GM19372 (cell line): Measurements from ENCODE around the gene SNTG2.

Experiments used
- ATAC-seq: cut with Tn5 transposase; IDR thresholded peaks from one replicate; pipeline ENCODE4 v1.9.1; 2021; ENCODE audit warnings: mild to moderate bottlenecking, low read depth, moderate library complexity; ENCODE audit not compliant: unreplicated experiment

SNTG2 gene

DNA sequence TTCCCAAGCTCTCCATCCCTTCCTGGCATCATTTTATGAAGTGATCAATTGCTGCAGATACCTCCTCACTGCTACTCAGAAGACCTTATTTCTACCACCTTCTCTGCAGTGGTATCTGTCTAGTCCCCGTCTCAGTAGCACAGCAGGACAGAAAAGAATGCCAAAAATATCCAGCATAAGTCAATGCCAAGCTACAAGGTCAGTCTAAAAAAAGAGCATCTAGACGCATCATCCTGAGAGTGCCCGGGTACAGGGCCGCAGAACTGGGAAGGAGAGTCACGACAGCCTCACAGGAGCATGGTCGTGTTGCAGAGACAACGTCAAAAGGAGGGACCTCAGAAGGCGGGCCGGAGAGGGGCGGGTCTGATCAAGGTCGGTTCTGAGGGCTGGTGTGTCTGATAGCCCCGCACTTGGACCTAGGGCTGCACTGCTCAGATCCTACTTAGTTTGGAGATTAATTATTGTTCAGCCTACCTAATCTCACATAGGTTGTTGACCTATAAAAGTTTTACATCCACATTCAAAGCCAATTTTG, 24.3 kb upstream of the SNTG2 start:
- ATAC-seq, result no peak

DNA sequence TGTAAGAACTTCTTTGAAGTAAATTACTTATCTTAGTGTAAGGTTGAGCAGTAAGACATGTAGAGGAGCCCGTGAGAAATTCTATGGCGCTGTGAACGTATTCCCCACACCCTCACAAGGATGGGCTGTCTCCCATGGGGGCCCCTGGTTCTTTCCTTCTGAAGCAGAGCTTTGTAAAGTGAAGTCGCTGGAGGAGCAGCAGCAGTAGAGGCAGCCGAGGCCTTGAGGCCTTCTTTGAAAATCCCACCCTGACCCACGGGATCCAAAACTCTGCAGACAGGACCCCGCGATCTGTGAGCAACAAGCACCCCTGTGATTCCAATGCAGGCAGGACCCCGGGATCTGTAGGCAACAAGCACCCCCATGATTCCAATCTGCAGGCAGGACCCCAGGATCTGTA, 23.8 kb upstream of the SNTG2 start:
- no peak for ATAC-seq

DNA sequence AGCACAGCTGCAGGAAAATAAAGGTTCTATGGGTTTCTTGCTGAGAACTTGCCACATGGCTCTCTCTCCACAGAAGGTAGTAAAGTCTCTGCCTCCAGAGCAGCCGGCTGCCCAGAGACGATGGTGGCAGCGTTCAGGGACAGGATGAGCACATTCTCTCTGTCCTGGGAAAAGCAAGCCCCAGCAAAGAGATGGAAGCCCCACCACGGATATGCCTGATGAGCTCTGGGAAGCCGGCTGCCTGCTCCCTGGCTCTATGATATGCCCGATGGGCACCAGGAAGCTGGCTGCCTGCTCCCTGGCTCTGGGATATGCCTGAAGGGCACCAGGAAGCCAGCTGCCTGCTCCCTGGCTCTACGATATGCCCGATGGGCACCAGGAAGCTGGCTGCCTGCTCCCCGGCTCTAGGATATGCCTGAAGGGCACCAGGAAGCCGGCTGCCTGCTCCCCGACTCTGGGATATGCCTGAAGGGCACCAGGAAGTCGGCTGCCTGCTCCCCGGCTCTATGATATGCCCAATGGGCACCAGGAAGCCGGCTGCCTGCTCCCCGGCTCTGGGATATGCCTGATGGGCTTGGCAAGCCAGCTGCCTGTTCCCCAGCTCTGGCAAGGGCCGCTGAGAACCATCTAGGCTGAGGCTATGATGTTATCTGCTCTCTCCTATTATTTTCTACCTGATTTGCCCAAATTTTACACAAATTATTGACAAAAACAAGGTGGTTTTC, 21.5 kb upstream of the SNTG2 start:
- ATAC-seq, result no peak

DNA sequence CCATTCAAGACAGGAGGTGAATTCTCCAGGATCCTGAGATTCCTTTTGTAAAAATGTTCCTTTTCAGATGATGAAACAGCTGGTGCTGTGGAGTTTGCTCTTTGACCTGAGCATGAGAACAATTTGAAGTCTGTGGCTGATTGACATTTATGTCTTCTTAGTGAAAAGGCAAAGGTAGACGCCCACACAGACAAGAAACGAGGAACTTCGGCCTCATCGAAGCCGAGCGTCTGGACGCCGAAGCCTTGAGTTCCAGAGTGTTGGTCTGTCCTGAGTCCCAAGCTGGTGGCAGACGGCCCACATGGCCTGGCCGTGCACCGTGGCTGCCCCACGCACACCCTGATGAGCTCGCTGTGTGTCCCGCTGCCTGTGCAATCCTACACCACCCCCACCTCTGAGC, 20.7 kb upstream of the SNTG2 start:
- no peak for ATAC-seq

DNA sequence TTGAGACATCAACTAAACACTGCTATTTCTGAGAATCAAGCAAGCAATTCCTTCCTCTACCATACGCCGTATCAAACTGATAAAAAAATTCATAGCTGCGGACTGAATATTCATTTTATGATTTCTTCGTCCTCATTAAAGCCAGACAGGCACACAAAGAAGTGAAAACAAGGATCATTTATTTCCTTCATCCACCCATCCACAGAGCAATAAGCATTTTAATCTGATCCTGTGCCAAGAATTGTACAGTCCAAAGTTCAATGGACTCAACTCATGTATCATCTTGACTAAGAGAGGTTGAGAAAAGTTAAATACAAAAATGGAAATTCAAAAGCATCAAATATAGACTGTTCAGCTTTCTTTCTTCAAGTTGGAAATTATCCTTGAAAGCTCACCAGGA, 19.7 kb upstream of the SNTG2 start:
- ATAC-seq, result no peak

DNA sequence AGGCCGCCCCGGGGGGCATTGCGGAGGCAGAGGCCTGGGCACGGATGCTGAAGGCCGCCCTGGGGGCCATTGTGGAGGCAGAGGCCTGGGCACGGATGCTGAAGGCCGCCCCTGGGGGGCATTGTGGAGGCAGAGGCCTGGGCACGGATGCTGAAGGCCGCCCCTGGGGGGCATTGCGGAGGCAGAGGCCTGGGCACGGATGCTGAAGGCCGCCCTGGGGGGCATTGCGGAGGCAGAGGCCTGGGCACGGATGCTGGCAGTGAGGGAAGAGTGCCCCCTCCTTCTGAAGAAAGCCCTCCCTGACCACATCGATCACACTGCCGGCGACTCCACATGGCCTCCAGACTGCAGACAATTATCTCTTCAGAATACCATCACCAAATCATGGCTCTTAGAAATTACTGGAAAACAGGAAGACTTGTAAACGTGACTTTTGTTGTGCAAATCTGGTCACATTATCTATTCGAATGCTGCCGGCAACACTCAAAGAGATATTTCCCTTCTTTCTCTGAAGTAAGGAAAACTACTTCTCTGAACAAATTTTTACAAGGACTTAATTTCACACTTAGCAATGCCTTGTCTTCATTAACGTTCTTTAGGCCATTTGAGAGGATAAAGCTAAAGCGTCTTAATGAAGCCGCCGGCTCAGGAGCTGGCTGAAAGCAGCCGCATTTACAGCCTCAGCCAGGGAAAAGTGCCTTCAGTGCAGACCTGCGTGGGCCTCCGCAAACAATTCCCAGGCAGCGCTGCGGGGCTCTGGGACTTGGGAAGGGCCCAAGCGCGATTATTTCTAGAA, 18.1 kb upstream of the SNTG2 start:
- ATAC-seq, result no peak

DNA sequence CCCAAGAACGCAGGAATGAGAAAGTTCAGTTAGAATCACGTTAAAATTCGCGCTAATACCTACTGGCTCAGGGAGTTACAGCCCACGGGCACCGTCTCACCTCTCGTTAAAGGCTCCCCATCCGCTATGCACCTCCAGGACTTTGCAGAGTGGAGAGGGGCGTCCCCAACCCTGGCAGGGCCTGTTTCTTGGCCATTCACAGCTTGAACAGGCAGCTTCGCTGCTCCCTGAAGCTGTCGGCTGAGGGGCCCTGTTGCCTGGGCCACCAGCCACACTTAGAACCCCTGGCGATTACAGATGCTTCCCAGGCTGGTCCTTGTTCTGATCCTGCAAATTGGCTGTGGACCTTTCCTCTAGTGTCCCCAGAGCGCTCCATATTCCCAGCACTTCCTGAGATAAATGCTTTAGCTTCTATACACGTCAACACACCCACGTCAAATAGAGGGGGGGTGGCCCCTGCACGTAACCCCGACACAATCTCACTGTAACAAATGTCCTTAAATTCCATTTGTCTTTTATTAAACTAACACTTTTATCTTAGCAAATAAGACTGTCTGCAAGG, 16.8 kb upstream of the SNTG2 start:
- no peak for ATAC-seq

DNA sequence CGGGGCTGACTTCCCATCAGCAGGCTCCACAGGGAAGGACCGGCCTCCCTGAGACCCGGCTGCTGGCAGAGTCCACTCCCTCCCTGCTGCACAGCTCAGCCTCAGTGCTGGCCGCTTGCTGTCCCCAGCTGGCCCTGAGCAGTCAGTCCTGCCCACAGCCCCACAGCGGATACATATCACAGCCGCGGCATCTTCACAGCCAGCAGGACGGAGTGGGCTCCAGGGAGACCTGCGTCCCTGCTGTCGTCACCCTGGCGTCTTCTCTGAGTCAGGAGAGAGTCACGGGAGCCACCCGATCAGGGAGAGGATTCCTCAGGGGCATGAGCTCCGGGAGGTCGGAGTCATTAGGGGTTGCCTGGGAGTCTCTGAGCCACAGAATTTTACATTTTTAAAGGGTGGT, 13.1 kb upstream of the SNTG2 start:
- ATAC-seq, result no peak

DNA sequence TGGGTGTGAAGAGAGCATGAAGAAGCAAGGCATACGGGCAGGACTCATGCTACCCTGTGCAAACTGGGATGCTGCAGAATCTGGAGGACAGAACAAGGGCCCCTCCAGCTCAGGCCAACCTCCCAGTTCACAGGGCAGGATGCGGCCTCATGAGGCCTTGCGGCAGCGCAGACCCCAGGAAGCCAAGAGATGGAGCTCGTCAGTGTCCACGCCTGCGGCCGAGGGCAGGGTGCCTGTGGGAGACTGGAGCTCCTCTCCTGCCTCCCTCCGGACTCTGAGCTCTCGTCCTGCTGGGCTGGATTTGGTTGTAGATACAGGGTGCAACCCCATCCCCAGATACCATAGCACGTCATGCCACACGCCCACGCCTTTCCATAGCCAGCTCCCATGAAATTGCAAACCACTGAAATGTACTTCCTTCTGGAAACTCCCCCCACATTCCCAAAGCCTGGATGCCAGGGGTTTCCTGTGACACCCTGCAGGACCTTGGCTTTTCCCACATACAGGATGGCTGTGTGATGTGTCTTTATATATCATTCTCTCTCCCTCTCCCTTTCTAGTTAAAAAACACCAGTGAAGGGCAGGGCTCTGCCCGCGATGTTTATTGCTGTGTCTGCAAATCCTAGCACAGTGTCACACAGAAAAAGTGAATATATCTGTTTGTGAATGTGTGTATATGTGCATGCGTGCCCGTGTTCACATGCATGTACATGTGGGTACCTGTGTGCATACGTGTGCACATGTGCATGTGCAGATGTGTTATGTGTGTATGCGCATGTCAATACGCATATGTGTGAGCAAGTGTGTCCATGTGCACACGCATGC, 12.3 kb upstream of the SNTG2 start:
- ATAC-seq, result no peak

DNA sequence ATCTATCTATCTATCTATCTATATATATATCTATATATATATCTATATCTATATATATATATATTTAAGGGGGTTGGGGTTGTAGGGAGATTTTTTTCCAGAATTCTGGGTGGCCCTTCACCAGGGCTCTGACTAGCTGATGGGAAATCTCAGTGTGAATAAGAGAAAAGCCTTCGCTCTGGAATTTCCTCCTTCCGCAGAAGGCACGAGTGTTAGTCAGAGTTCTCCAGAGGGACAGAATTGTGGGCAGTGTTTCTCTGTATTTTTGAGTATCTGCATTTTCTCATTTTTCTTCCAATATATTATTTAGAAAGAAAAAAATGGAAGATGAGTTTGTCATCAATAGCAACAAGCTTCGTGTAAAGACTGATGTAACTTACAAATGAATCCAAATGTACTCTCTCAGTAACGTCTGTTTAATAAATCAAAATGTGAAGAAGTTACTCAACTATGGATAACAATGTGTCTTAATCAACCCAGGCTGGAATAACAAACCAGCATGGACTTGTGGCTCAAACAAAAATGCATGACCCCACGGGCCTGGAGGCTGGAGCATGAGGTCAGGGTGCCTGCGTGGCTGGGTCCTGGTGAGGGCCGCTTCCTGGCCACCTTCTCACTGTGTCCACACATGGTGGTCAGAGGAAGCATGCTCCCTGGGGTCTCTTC, 10.6 kb upstream of the SNTG2 start:
- ATAC-seq, result no peak

DNA sequence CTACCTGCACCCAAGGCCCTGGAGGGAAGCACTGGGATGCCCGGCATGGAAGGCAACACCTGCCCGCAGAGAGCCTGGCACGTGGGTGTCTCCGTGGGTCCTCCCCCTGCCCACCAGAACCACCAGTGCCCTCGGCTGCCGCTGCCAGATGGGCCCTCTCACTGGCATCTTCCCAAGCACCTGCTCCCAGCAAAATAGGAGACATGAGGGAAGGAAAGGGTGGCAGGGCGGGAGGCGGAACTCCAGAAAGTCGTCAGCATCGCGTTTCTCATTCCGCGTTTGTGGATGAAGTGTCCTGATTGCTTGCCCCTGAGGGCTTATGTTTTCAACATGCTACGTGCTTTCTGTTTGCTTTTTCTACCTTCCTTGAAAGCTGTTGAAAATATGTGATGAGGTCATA, 8.8 kb upstream of the SNTG2 start:
- no peak for ATAC-seq

DNA sequence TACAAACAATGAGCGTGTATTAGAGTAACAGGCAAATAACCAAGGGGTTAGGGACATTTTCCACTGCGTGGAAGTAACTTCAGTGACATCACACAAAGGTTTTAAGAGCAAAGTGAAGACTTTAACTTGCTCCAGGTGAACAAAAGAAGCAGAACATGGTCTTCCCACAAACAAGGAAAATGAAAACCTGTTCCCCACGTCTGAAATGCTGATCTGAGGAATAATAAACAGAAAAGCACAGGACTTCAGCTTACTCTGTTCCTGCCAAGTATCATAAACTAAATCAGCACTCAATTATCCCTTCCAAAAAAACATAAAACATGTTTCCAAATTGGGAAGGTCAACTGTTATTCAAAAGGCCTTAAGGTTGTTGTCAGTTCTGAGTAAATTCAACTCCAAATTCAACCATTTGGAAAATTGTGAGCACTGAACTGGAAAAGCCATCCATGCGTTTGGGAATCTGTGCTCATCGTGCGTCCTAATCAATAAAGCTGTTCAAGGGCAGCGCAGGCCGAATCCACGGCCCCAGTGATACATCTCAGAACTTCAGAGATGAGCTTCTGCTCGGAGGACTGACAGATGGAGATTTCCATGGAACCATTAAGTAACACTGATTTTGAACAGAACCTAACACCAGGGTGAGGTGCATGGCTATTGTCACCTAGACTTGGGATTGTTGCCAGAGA, 7.7 kb upstream of the SNTG2 start:
- ATAC-seq, result no peak

DNA sequence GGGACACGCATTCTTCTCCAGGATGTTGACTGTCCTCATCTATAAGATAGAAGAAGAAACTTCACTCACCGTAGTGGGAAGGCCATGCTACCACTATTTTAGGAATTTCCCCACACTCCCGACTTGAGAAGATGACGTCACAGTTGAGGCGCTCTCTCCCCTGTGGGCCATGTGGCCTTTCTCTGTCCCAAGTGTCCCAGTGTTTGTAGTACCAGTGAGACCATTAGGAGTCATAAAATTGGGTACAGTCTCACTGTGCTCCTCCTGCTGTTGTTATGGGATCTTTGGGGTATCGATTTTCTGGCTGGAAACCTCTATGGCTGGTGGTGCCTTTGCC, 7.2 kb upstream of the SNTG2 start:
- ATAC-seq, result no peak

DNA sequence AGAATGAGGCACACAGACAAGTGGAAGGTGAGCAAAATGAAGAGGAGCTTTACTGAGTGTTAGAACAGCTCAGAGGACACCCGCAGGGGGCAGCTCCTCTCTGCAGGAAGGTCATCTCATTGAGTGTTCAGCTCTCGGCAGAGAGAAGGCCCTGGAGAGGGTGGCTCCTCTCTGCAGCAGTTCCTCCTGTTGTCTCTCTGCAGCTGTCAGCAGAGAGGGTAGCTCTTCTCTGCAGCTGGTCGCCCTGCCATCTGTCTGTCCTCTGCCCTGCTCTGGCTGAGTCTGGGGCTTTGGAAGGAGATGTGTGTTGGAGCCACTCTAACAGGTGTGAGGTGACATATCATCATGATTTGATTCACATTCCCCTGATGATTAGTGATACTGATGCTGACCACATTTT, 6.8 kb upstream of the SNTG2 start:
- ATAC-seq, result no peak

DNA sequence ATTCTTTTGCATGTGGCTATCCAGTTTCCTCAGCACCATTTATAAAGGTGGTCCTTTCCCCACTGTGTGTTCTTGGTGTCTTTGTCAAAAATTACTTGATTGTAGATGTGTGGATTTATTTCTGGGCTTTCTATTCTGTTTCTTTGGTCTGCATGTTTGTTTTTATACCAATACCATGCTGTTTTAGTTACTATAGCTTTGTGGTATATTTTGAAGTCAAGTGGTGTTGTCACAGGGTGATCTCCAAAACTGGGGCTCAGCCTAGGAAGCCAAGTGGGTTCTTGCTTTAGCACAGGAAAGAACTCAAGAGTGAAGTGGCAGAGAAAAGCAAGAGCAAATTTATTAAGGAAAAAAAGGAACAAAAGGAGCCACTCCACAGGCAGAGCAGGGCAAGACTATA, 6.0 kb upstream of the SNTG2 start:
- ATAC-seq, result no peak

DNA sequence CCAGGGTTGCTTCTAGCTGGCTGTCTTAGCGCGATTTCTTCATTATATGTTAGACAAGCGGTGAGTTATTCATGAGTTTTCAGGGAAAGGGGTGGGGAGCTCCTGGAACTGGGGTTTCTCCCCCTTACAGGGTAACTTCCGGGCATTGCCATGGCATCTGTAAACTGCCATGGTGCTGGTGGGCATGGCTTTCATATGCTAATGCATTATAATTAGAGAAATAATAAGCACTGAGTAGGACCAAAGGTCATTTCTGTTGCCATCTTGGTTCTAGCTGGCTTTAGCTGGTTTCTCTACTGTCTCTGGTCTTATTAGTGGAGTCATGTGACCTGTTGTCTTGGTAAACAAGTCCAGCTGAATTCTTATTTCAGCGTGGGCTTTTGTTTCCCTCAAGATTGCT, 5.5 kb upstream of the SNTG2 start:
- no peak for ATAC-seq

DNA sequence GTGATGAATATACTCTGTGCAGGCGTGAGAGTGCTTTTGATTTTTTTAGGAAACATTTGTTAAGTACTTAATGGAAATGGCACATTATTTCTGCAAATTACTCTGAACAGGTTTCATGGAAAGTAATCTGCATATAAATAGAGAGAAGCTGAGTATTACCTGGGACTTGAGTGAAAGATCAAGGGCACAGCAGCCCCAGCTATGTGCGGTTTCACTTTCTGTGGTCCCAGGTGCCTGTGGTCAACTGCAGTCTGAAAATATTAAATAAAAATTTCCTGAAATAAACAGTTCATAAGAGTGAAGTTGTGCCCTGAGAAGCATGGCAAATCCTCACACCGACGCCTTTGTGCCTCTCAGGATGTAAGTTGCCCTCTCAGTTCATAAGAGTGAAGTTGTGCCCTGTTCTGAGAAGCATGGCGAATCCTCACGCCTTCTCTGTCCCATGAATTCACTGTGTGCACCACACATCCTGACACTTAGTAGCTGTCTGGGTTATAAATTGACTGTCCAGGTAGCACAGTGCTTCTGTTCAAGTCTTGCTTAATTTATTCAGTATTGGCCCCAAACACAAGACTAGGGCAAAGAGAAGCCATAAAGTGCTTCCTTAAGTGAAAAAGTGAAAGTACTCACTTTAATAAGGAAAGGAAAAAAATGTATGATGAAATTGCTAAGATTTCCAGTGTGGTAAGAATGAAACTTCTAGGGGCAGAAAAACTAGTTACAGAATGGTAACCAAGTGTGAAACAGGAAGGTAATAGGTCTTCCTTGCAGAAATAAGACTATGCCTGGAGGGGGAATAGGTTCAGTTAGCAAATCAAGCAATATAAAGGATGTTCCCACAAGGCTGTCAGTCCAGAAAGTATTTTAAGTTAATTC, 4.3 kb upstream of the SNTG2 start:
- no peak for ATAC-seq

DNA sequence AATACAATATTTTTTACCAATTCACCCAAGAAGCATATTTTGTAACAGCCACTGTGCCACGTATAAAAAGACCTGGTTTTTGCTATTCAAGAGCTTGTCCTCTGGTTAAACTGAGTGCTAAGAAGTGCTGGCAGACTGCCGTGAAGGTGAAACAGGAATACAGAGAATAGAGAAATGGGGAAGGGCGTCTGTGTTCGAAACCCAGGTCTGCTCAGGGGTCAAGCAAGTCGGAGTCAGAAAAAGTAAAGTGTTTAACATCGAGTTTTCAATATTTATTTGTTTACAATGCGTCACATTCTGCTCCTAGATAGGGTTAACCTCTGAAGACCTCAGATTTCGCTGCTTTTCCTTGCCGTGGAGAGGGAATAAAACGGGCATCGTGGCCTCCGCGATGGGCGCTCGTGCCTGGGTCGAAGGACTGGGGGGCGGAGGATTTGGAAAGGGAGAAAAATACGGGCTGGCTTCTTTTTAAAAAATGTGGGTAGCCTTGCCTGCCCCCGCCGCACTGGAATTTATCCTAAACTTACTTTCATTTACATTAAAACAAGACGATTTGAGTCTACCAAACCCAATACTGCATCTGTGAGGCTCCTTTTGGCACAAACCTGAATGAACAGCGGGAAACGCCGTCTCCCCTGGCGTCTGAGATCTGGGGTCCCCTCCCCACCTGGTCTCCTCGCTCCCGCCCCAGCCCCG, 1.1 kb upstream of the SNTG2 start:
- no peak for ATAC-seq
